Stimulated activated effector memory CD8-positive, alpha-beta T cell treated with anti-CD3 and anti-CD28 coated beads, Interleukin-12 subunit alpha, Interleukin-12 subunit beta, amount 100 ng/mL, for 72 hours (primary cell): ENCODE measurements around the gene GHRHR.

ENCODE experiments used
- ATAC-seq: fragments of 150-1000 bp; cut with Tn5 transposase; 2 replicates; pipeline ENCODE4 v1.10.0; 2021
- DNase-seq, 2 donors: peaks; one replicate each; pipeline ENCODE4 v3.0.0; 2021 to 2022; ENCODE audit warnings: low spot score in 2 of 2
- H3K27ac Mint-ChIP-seq: one replicate; pipeline ENCODE4 v1.8.0; 2022; ENCODE audit warnings: mild to moderate bottlenecking, mixed read lengths
- H3K36me3 Mint-ChIP-seq: one replicate; pipeline ENCODE4 v1.8.0; 2022; ENCODE audit warnings: mild to moderate bottlenecking, mixed read lengths
- H3K4me1 Mint-ChIP-seq: one replicate; pipeline ENCODE4 v1.8.0; 2022; ENCODE audit warnings: mixed read lengths
- H3K4me3 Mint-ChIP-seq: one replicate; pipeline ENCODE4 v1.8.0; 2022; ENCODE audit warnings: mild to moderate bottlenecking, mixed read lengths
- H3K9me3 Mint-ChIP-seq: one replicate; pipeline ENCODE4 v1.8.0; 2022; ENCODE audit warnings: mixed read lengths

Gene GHRHR

DNA sequence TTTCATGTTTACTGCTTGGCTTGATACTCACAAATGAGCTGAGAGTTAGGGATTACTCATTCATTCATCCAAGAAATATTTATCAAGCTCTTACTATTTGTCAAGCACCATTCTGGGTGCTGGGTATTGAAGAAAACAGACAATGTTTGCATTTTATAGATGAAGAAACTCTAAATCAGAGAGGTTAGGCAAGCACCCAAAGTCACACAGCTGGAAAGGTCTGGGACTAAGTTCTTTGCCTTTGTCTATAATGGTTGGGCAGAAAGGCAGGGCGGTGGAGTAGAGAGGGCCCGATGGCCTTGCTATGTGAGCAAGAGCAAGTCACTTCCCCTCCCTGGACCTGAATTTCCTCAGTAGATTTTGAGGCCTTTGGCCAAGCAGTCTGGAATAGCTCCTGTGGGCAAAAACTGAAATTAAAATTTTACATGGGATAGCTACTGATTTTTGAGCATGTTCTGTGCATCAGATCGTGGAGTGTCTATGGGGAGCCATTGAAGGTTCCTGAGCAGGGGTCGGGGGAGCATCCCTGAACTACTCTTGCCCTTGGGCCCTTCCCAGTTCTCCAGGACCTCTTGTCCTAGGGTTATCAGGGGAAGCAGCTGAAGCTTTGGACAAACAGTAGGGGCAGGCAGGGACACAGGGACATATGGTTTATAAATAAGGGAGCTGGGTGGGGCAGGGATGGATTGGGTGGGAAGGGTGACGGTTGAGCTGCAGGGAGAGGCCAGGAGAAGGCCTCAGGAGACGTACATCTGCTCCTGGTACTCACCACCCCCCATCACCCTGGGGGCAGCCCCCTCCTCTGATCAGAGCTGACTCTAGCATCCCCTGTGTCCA is 28.8 kb upstream of the GHRHR start:
- no peaks in the 10 kb centered on the region for H3K36me3 Mint-ChIP-seq
- no peak for ATAC-seq
- H3K9me3 Mint-ChIP-seq = no peaks in the 10 kb centered on the region
- H3K4me3 Mint-ChIP-seq = no peak overlapping the region
- H3K4me1 Mint-ChIP-seq = no peaks in the 10 kb centered on the region
- no peak for DNase-seq
- H3K27ac Mint-ChIP-seq = no peak overlapping the region

DNA sequence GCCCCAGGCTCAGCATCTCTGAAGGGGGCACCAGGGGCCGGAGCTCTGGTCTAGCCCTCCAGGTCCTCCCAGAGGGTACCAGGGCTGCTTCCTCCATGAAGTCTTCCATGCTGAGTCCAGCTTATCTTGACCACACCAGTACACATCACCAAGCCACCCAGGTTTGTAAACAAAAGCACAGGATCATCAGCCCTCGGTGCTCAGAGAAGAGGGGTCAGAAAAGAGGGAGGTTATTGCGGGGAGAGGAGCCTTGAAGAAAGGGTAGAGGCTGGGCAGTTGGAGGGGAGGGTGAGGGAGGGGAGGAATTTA is 28.2 kb upstream of the GHRHR start:
- Mint-ChIP-seq H3K4me1 (no peaks in the 10 kb centered on the region), H3K36me3 (no peaks in the 10 kb centered on the region), H3K27ac (no peak overlapping the region), H3K9me3 (no peaks in the 10 kb centered on the region), H3K4me3 (no peak overlapping the region)
- no peak for ATAC-seq
- no peak for DNase-seq

DNA sequence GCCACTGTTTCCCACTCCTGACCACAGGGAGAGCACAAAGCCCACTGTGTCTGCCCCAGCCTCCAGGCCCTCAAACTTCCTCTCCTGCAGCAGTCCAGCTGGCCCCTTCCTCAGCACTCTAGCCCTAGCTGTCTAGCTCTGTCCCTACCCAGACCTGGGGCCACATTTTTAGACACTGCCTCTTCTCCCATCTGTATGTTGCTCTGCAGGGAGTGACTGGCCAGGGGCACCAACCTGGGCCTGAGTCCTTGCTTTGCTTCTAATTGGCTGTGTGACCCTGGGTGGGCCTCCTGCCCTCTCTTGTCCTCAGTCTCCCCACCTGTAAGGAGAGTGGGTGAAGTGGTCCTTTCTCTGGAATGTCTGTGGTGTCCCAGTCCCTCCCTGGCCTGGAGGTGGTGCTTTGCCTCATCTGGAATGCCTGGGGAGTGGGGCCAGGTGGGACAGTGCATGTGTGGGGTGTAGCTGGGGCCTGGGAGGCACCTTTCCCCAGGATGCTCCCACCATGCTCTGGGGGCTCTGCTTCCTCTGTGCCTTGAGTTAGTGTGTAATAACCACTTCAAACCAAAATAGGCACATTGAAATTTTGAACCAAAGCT is 27.0 kb upstream of the GHRHR start:
- no peaks in the 10 kb centered on the region for H3K4me1 Mint-ChIP-seq
- ATAC-seq = peak; percentile 8
- no peaks in the 10 kb centered on the region for H3K9me3 Mint-ChIP-seq
- H3K27ac Mint-ChIP-seq = no peak overlapping the region
- DNase-seq = no peak
- H3K36me3 Mint-ChIP-seq = no peaks in the 10 kb centered on the region
- no peak overlapping the region for H3K4me3 Mint-ChIP-seq

DNA sequence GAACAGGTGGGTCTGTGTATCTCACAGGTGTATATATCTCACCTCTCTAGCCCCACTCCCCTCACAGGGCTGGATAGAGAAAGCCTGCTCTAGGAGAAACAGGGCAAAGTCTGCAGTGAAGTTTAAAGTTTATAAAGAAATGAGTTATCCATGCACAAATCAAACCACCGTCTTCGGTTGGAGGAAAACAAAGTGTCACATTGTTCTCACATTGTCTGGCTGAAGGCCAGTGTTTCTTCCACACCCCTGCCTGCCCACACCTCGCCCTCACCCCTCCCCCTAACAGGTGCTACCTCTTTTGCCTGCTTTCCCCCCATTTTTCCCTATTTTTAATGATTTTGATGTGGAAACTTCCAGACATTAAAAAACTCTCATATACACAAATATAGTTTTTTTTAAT is 26.3 kb upstream of the GHRHR start:
- no peak for ATAC-seq
- no peaks in the 10 kb centered on the region for H3K36me3 Mint-ChIP-seq
- no peaks in the 10 kb centered on the region for H3K4me1 Mint-ChIP-seq
- no peaks in the 10 kb centered on the region for H3K9me3 Mint-ChIP-seq
- H3K4me3 Mint-ChIP-seq = no peak overlapping the region
- DNase-seq = no peak
- no peak overlapping the region for H3K27ac Mint-ChIP-seq

GRCh38 chr7:30938435-30939316 is 25.1 kb upstream of the GHRHR start:
- ATAC-seq (peak; percentile 49), DNase-seq (peak; percentile 61 to 82)
- Mint-ChIP-seq H3K9me3 (no peaks in the 10 kb centered on the region), H3K4me3 (no peak overlapping the region), H3K27ac (no peak overlapping the region), H3K36me3 (no peaks in the 10 kb centered on the region), H3K4me1 (no peaks in the 10 kb centered on the region)

- no peak for ATAC-seq
- H3K27ac Mint-ChIP-seq = no peak overlapping the region
Observed at GRCh38 chr7:30941582-30942323, 22.0 kb upstream of the GHRHR start.

GRCh38 chr7:30950197-30950596 is 13.6 kb upstream of the GHRHR start:
- Mint-ChIP-seq H3K27ac (no peak overlapping the region), H3K36me3 (no peaks in the 10 kb centered on the region), H3K4me1 (no peaks in the 10 kb centered on the region), H3K4me3 (no peak overlapping the region), H3K9me3 (peaks cover 7% of the 10 kb centered on the region)
- no peak for DNase-seq
- no peak for ATAC-seq

More at GRCh38 chr7:30941582-30942323, 22.0 kb upstream of the GHRHR start:
- H3K36me3 Mint-ChIP-seq = no peaks in the 10 kb centered on the region
- H3K4me1 Mint-ChIP-seq = no peaks in the 10 kb centered on the region
- H3K9me3 Mint-ChIP-seq = peaks cover 8% of the 10 kb centered on the region
- no peak for DNase-seq
- H3K4me3 Mint-ChIP-seq = no peak overlapping the region

- Mint-ChIP-seq H3K9me3 (peaks cover 5% of the 10 kb centered on the region), H3K27ac (no peak overlapping the region), H3K4me3 (no peak overlapping the region), H3K36me3 (no peaks in the 10 kb centered on the region), H3K4me1 (no peaks in the 10 kb centered on the region)
- DNase-seq (no peak), ATAC-seq (no peak)
Observed at GRCh38 chr7:30954914-30955313, 8.8 kb upstream of the GHRHR start.

GRCh38 chr7:30956704-30957103 is 7.0 kb upstream of the GHRHR start:
- H3K4me3 Mint-ChIP-seq = no peak overlapping the region
- H3K36me3 Mint-ChIP-seq = no peaks in the 10 kb centered on the region
- ATAC-seq = no peak

DNA sequence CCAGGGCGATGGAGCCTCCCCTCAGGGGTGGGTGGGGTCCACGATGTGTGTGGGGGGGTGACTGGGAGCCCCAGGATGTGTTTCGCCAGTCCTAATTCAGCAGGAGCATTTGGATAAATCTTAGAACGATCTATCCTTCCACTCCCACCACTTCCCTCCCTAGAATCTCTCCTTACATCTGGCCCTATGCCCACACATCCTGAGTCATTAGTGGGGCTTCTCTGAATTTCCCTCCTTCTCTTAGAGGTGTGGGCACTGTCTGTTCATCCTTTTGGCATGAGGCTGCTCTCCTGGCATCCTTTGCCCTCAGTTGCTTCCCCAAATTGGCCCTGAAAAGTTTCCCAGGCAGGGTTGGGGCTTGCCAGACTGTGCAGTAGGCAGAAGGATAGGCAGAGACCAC is 1.6 kb downstream of the GHRHR start:
- ATAC-seq (no peak), DNase-seq (no peak)
- Mint-ChIP-seq H3K4me3 (no peak overlapping the region), H3K27ac (no peak overlapping the region), H3K4me1 (no peaks in the 10 kb centered on the region), H3K36me3 (no peaks in the 10 kb centered on the region), H3K9me3 (no peaks in the 10 kb centered on the region)

More at GRCh38 chr7:30956704-30957103, 7.0 kb upstream of the GHRHR start:
- Mint-ChIP-seq H3K4me1 (no peaks in the 10 kb centered on the region), H3K9me3 (peaks cover 5% of the 10 kb centered on the region), H3K27ac (no peak overlapping the region)
- DNase-seq = no peak

- H3K36me3 Mint-ChIP-seq = no peaks in the 10 kb centered on the region
- no peak for ATAC-seq
- no peaks in the 10 kb centered on the region for H3K4me1 Mint-ChIP-seq
- H3K27ac Mint-ChIP-seq = no peak overlapping the region
- no peak overlapping the region for H3K4me3 Mint-ChIP-seq
- no peaks in the 10 kb centered on the region for H3K9me3 Mint-ChIP-seq
- DNase-seq = peak in 1 of 2 donors; percentile 38
Observed at GRCh38 chr7:30965883-30966282, 2.1 kb downstream of the GHRHR start.

- H3K36me3 Mint-ChIP-seq = no peaks in the 10 kb centered on the region
- ATAC-seq (no peak), DNase-seq (no peak)
- H3K4me3 Mint-ChIP-seq = no peak overlapping the region
- H3K9me3 Mint-ChIP-seq = no peaks in the 10 kb centered on the region
- H3K27ac Mint-ChIP-seq = no peak overlapping the region
- no peaks in the 10 kb centered on the region for H3K4me1 Mint-ChIP-seq
Observed at GRCh38 chr7:30968294-30968693, 4.5 kb downstream of the GHRHR start.

DNA sequence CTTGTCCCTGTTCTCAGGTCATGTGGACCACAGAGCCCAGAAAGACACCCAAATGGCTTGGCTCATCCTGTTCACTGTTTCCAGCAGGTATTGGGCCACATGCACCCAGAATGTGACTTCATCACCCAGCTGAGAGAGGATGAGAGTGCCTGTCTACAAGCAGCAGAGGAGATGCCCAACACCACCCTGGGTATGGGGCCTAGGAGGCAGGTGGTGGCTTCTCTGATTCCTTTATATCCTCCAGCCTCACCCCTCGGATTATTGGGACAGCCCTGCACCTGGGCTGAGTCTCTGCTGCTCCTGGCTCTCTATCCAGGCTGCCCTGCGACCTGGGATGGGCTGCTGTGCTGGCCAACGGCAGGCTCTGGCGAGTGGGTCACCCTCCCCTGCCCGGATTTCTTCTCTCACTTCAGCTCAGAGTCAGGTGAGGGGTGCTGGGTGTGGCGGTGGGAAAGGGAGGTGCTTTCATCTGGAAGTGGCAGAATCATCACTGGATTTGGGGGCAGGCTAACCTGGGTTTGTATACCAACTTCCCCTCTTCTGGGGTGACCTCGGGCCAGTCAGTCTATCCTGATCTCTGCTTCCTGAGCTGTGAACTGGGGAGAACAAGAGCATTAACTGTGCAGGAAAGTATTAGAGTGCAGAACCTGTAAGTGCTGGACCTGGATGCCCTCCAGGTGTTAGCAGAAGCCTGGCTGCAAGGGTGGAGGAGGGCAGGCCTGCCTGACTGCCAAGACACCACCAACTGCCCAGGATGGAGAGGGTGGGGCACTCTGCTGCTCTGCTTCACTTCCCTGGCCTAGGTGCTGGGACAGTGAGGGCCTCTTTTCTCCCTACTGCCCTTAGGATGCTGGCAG is 5.2 kb downstream of the GHRHR start:
- Mint-ChIP-seq H3K9me3 (no peaks in the 10 kb centered on the region), H3K36me3 (no peaks in the 10 kb centered on the region), H3K4me3 (no peak overlapping the region), H3K4me1 (no peaks in the 10 kb centered on the region), H3K27ac (no peak overlapping the region)
- ATAC-seq (no peak), DNase-seq (peak in 1 of 2 donors; percentile 43)

DNA sequence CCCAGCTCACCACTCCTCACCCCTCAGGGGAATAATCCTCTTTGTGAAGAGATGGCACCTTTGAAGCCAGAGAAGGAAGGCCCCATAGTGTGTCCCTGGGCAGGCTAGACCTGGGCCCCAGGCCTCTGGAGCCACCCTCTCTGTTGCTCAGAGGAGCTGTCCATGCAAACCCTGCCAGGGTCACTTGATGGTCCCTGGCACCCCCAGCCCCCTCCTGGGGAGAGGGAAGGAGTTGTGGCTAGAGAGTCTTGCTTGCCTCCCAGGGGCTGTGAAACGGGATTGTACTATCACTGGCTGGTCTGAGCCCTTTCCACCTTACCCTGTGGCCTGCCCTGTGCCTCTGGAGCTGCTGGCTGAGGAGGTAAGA is 5.8 kb downstream of the GHRHR start:
- H3K36me3 Mint-ChIP-seq = no peaks in the 10 kb centered on the region
- H3K27ac Mint-ChIP-seq = no peak overlapping the region
- ATAC-seq = no peak
- no peak for DNase-seq
- H3K9me3 Mint-ChIP-seq = no peaks in the 10 kb centered on the region
- H3K4me1 Mint-ChIP-seq = no peaks in the 10 kb centered on the region
- H3K4me3 Mint-ChIP-seq = no peak overlapping the region
